ENCODE data around the gene MRPS22. TPM values are rescaled to one million over a fixed set of nuclear protein-coding genes. Genes with fewer than 3 reads are reported as not detected.

MRPS22 gene
- total RNA-seq, 4 donors from 2014 or later = 44.0 to 51.0 (median 46.8) TPM

DNA sequence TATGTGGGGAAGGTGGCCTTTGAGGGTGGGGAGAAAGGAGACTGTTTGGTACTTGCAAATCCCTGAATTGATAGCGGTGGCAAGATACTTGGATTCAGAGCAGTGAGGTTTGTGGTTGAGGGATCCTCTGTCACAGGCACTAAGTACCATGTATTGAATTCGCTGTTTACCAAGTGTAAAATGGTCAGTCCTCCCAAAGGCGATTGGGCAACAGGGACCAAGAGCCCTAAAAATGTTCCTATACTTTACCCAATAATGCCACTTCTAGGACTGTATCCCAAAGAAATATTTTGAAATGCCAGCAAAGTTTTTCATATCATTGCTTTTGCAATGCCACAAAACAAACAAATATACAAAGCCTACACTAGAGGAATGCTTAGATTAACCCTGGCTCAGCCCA, 43.4 kb upstream of the MRPS22 start:
- H3K4me3 ChIP-seq = no peak overlapping the region
- peaks cover 4% of the 10 kb centered on the region for H3K4me1 ChIP-seq
- TF ChIP-seq CTCF (IDR thresholded peaks at IDR 0.05) = no peak
- TF ChIP-seq POLR2A (IDR thresholded peaks at IDR 0.05) = no peak
- TF ChIP-seq EP300 (IDR thresholded peaks at IDR 0.05) = no peak
- TF ChIP-seq POLR2AphosphoS5 (IDR thresholded peaks at IDR 0.05) = no peak
- no peaks in the 10 kb centered on the region for H3K9me3 ChIP-seq
- WGBS = 91% methylated on average over 3 of the region's 3 CpGs
- H3K27me3 ChIP-seq = no peaks in the 10 kb centered on the region
- H3K27ac ChIP-seq = no peak overlapping the region
- H3K36me3 ChIP-seq = no peaks in the 10 kb centered on the region
- DNase-seq (ENCODE audit: low spot score in 2 of 2) = no peak

DNA sequence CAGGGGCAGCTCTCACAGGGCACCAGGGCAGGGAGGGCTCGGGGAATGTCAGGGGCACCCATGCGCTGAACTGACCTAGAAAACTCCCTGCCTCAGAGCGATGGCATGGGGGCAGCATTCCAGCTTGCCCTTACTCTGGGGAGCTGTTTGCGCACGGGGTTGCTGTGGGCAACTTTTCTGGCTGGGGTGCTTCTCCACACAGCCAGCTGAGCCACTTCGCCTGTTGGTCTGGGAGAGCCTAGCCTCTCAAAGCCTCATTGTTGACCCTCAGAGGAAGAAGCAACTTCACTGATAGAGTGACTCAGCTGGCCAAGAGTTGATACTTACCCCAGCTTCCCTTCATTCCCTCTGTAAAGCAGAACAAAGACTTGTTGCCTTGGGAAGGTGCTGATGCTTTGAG, 42.6 kb upstream of the MRPS22 start:
- no peak overlapping the region for H3K4me3 ChIP-seq
- H3K36me3 ChIP-seq = no peaks in the 10 kb centered on the region
- no peak for DNase-seq (ENCODE audit: low spot score in 2 of 2)
- H3K4me1 ChIP-seq = peaks cover 4% of the 10 kb centered on the region
- no peaks in the 10 kb centered on the region for H3K9me3 ChIP-seq
- 85% methylated on average over 5 of the region's 6 CpGs for WGBS
- no peaks in the 10 kb centered on the region for H3K27me3 ChIP-seq
- TF ChIP-seq POLR2A (IDR thresholded peaks at IDR 0.05) = no peak
- H3K27ac ChIP-seq = peak overlapping the region; percentile 13

DNA sequence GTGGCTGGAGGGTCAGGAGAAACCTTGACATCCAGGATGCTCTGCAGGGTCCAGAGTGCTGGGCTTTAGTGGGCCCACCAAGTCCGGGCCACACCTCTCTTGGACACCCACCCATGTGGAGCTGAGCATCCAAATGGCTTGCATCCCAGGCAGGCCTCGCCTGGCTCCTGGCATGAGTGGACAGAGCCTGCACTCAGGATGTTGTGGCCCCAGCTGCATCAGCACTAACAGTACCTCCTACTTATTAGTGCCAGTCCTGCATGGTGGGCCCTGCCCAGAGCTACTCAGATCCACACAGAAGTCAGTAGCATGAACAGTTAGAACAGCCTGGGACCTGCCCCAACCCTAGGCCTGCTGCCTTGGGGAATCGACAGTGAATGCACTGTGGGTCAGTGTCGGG, 42.2 kb upstream of the MRPS22 start:
- TF ChIP-seq EP300 (IDR thresholded peaks at IDR 0.05) = no peak
- TF ChIP-seq POLR2AphosphoS5 (IDR thresholded peaks at IDR 0.05) = no peak
- TF ChIP-seq POLR2A (IDR thresholded peaks at IDR 0.05) = no peak
- no peak for TF ChIP-seq CTCF (IDR thresholded peaks at IDR 0.05)
- Histone ChIP-seq H3K27ac (peak overlapping the region; percentile 13), H3K4me3 (no peak overlapping the region), H3K9me3 (no peaks in the 10 kb centered on the region), H3K27me3 (no peaks in the 10 kb centered on the region), H3K4me1 (peaks cover 4% of the 10 kb centered on the region), H3K36me3 (no peaks in the 10 kb centered on the region)
- WGBS = 80% methylated on average over 2 of the region's 4 CpGs
- DNase-seq (ENCODE audit: low spot score in 2 of 2) = no peak

DNA sequence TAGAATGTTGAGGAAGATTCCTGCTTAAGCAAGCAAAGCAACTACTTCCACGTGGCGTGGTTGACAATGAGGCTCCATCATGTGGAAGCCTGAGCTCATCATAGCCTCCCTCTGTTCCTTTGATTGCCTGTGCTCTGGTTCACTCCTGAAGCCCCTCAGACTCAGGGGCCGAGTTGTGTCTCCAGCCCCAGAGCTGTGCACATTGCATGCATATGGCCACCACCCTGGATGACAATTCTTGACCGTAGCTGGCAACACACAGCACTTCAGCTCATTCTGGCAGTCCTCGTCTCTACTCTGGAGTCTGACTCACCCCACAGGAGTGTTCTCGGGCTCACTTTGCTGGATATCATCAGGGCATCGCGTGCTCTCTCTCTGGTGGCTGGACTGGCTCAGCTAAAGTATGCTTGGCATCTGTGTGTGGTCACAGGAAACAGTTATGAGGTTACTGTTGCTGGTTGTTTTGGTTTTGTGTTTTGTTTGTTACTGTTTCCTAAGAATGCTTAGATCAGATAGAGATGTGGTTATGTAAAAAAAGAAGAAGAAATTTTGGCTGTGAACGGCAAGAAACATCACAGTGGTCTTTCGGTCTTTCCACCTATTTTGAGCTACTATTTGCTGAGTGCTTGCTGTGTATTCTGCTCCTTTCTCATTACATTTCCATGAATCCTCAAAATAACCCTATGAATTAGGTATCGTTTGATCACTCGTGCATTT, 41.6 kb upstream of the MRPS22 start:
- no peaks in the 10 kb centered on the region for H3K9me3 ChIP-seq
- peak in 1 of 2 donors; percentile 79 for DNase-seq (ENCODE audit: low spot score in 2 of 2)
- WGBS = 69% methylated on average over 10 of the region's 12 CpGs
- TF ChIP-seq POLR2AphosphoS5 (IDR thresholded peaks at IDR 0.05) (peak in 1 of 3 donors; percentile 37), POLR2A (IDR thresholded peaks at IDR 0.05) (no peak)
- H3K4me1 ChIP-seq = peaks cover 4% of the 10 kb centered on the region
- peak overlapping the region; percentile 38 for H3K27ac ChIP-seq
- no peak overlapping the region for H3K4me3 ChIP-seq
- H3K27me3 ChIP-seq = no peaks in the 10 kb centered on the region
- H3K36me3 ChIP-seq = no peaks in the 10 kb centered on the region

- peak overlapping the region; percentile 38 for H3K27ac ChIP-seq
- DNase-seq (ENCODE audit: low spot score in 2 of 2) = no peak
- 86% methylated on average over 4 of the region's 4 CpGs for WGBS
- peaks cover 4% of the 10 kb centered on the region for H3K4me1 ChIP-seq
- H3K4me3 ChIP-seq = no peak overlapping the region
- TF ChIP-seq EP300 (IDR thresholded peaks at IDR 0.05) (no peak), CTCF (IDR thresholded peaks at IDR 0.05) (no peak), POLR2AphosphoS5 (IDR thresholded peaks at IDR 0.05) (no peak), POLR2A (IDR thresholded peaks at IDR 0.05) (no peak)
- no peaks in the 10 kb centered on the region for H3K9me3 ChIP-seq
- no peaks in the 10 kb centered on the region for H3K36me3 ChIP-seq
- no peaks in the 10 kb centered on the region for H3K27me3 ChIP-seq
Observed at GRCh38 chr3:139302801-139303113, 41.1 kb upstream of the MRPS22 start.

DNA sequence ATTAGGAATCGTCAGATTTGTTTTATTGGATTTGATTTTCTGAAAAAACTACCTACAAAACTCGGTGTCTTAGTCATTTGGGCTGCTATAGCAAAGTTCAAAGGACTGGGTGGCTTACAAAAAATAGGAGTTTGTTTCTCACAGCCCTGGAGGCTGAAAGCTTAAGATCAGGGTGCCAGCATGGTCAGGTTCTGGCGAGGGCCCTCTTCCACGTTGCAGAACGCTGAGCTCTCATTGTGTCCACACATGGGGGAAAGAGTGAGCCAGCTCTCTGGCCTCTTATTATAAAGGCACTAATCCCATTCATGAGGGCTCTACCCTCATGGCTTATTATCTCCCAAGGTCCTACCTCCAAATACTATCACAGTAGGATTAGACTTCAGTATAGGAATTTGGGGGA, 40.6 kb upstream of the MRPS22 start:
- no peaks in the 10 kb centered on the region for H3K27me3 ChIP-seq
- no peak for DNase-seq (ENCODE audit: low spot score in 2 of 2)
- no peak overlapping the region for H3K4me3 ChIP-seq
- WGBS = 82% methylated on average over 5 of the region's 5 CpGs
- no peaks in the 10 kb centered on the region for H3K9me3 ChIP-seq
- H3K36me3 ChIP-seq = no peaks in the 10 kb centered on the region
- TF ChIP-seq POLR2A (IDR thresholded peaks at IDR 0.05) = no peak
- no peak for TF ChIP-seq POLR2AphosphoS5 (IDR thresholded peaks at IDR 0.05)
- TF ChIP-seq EP300 (IDR thresholded peaks at IDR 0.05) = no peak
- TF ChIP-seq CTCF (IDR thresholded peaks at IDR 0.05) = no peak
- no peak overlapping the region for H3K27ac ChIP-seq
- peaks cover 4% of the 10 kb centered on the region for H3K4me1 ChIP-seq

All from suprapubic skin (tissue), 4 donors.